Progenitor cell of endocrine pancreas (in vitro differentiated cells): ENCODE data around the gene PBX1. TPM values are rescaled to one million over a fixed set of nuclear protein-coding genes. Genes with fewer than 3 reads are reported as not detected.

Experiments
- DNase-seq: peaks from one replicate; pipeline ENCODE4 v3.0.0; 2021; ENCODE audit warnings: low spot score; ENCODE audit not compliant: unreplicated experiment
- H3K27ac Mint-ChIP-seq: 2 replicates; pipeline ENCODE4 v1.8.0; 2021; ENCODE audit warnings: mild to moderate bottlenecking, moderate library complexity, mixed read lengths
- H3K27me3 Mint-ChIP-seq: 2 replicates; pipeline ENCODE4 v1.8.0; 2021; ENCODE audit warnings: mixed read lengths
- H3K36me3 Mint-ChIP-seq: 2 replicates; pipeline ENCODE4 v1.8.0; 2022; ENCODE audit warnings: mixed read lengths; ENCODE audit not compliant: insufficient read depth
- H3K4me1 Mint-ChIP-seq: 2 replicates; pipeline ENCODE4 v1.8.0; 2021; ENCODE audit warnings: low read depth, mixed read lengths
- H3K4me3 Mint-ChIP-seq: 2 replicates; pipeline ENCODE4 v1.8.0; 2021; ENCODE audit warnings: low read depth, mild to moderate bottlenecking, moderate library complexity, mixed read lengths
- H3K9me3 Mint-ChIP-seq: 2 replicates; pipeline ENCODE4 v1.8.0; 2021; ENCODE audit warnings: low read depth, mixed read lengths
- total RNA-seq: library from RNA; stranded (reverse); gene quantifications from 2 replicates; pipeline ENCODE4 v1.2.1, GENCODE V29; 2021
- TF ChIP-seq, protein P1 (sequence below): fragments of 200-600 bp; sonication (generic); IDR thresholded peaks from one replicate; pipeline ENCODE4 v1.5.0; 2021; ENCODE audit warnings: antibody characterized with exemption, mild to moderate bottlenecking; ENCODE audit not compliant: unreplicated experiment

PBX1 gene
- total RNA-seq, 1 donor from 2014 or later = 205 TPM

DNA sequence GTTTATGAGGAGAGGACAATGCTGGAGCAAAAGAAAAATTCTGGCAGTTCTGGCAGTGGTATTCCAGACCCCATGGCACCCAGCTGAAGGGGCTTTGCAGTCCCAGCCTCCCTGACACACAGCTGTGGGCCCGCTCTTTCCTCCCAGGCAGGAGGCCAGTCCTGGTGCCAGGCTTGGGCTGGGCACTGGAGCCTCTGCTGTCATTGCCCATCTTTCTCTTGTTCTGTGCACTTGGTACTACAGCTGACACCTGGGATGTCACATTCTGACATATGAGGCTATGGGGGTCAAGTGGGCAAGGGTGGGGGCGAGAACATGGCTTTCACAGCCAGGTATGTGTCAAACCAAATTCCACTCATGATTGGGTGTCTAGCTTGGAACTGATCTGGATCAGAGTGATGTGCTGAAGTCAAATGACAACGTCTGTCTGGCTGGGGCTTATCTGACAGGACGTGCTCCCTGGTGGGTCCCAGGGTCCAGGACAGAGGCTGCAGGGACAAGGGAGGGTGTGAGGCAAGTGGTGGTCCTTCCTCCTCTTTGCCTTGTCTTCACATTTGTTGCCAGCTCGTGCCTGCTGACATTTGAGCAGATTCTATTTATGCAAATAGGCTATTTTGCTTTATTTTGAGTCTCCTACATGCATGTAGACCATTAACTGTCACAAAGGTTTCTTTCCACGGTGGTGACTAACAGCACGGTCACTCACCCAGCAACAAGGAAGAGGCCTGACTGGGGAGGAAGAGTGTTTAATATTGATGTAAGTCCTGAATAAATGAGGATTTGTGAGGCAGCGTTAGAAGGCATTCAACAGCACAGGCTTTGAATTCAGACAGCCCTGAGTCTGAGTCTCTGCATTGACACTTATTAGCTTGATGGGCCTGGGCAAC, 336.3 kb downstream of the PBX1 start:
- no peak for DNase-seq
- TF ChIP-seq, protein P1, sequence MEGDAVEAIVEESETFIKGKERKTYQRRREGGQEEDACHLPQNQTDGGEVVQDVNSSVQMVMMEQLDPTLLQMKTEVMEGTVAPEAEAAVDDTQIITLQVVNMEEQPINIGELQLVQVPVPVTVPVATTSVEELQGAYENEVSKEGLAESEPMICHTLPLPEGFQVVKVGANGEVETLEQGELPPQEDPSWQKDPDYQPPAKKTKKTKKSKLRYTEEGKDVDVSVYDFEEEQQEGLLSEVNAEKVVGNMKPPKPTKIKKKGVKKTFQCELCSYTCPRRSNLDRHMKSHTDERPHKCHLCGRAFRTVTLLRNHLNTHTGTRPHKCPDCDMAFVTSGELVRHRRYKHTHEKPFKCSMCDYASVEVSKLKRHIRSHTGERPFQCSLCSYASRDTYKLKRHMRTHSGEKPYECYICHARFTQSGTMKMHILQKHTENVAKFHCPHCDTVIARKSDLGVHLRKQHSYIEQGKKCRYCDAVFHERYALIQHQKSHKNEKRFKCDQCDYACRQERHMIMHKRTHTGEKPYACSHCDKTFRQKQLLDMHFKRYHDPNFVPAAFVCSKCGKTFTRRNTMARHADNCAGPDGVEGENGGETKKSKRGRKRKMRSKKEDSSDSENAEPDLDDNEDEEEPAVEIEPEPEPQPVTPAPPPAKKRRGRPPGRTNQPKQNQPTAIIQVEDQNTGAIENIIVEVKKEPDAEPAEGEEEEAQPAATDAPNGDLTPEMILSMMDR = no peak
- Mint-ChIP-seq H3K4me3 (no peak overlapping the region), H3K4me1 (no peaks in the 10 kb centered on the region), H3K36me3 (no peaks in the 10 kb centered on the region), H3K27ac (peak overlapping the region; percentile 34), H3K27me3 (no peaks in the 10 kb centered on the region), H3K9me3 (peaks cover 10% of the 10 kb centered on the region)

DNA sequence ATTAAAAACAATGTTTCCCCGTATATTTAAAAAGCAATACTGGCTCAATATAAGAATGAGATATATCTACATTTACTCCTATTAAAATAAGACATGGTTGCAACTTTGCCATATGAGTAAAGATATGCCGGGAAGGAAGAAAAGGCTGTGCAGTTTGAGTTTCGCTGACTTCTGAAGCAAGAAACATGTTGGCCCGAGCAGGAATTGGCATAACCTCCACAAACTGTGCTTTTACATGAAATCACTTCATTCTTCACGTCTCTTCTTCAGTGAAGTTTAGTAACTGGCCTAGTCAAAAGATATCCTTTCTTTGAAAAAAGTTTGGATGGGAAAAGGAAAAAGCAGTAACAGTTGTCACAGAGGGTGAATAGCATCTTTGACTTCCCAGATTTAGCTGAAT, 342.0 kb downstream of the PBX1 start:
- Mint-ChIP-seq H3K4me3 (no peak overlapping the region), H3K36me3 (no peaks in the 10 kb centered on the region), H3K27ac (no peak overlapping the region), H3K4me1 (no peaks in the 10 kb centered on the region), H3K9me3 (peaks cover 10% of the 10 kb centered on the region), H3K27me3 (peaks cover 2% of the 10 kb centered on the region)
- no peak for DNase-seq
- TF ChIP-seq, protein P1 = no peak
